IMR-90 (cell line): ENCODE results near the gene ANKMY1. TPM values are rescaled to one million over a fixed set of nuclear protein-coding genes. Genes with fewer than 3 reads are reported as not detected.

Experiments
- ATAC-seq: fragments of 200-7000 bp; cut with Tn5 transposase; 2 replicates; pipeline ENCODE4 v1.9.1; 2020; ENCODE audit warnings: low read depth, mild to moderate bottlenecking, moderate library complexity
- BruUV-seq: library from RNA; stranded (reverse); fragments of 400-500 nt; replicated peaks from 2 replicates; lab custom pipeline; 2021; lab: Mats Ljungman, UMichigan
- CTCF ChIA-PET: fragments of 300-600 bp; formaldehyde crosslinking; extraction: SDS; loops from one replicate; lab custom pipeline; 2021; ENCODE audit warnings: antibody characterized with exemption; lab: Yijun Ruan, JAX
- POLR2A ChIA-PET: fragments of 300-600 bp; sonication (Branson Sonifier 250); formaldehyde crosslinking; loops from one replicate; lab custom pipeline; 2022; ENCODE audit warnings: antibody characterized with exemption; ENCODE audit not compliant: unreplicated experiment; lab: Charles Lee
- DNase-seq: peaks from one replicate; pipeline ENCODE4 v3.0.0; 2013
- H2AFZ ChIP-seq: replicated peaks from 2 replicates; pipeline ENCODE3; 2013; ENCODE audit warnings: low read length, mild to moderate bottlenecking; ENCODE audit not compliant: poor library complexity
- H2AK5ac ChIP-seq: 2 replicates; pipeline ENCODE4 v1.6.1; 2013; ENCODE audit warnings: low read depth, low read length, inconsistent platforms
- H2AK9ac ChIP-seq: replicated peaks from 2 replicates; pipeline ENCODE3; 2013; ENCODE audit warnings: mild to moderate bottlenecking, low read depth, low read length, moderate library complexity; ENCODE audit not compliant: poor library complexity
- H2BK120ac ChIP-seq: 2 replicates; pipeline ENCODE4 v1.6.1; 2013; ENCODE audit warnings: low read depth, low read length, inconsistent platforms
- H2BK15ac ChIP-seq: 3 replicates; pipeline ENCODE4 v1.6.1; 2013; ENCODE audit warnings: low read depth, low read length, inconsistent platforms
- H2BK20ac ChIP-seq: 2 replicates; pipeline ENCODE4 v1.6.1; 2013; ENCODE audit warnings: low read depth, mild to moderate bottlenecking, inconsistent platforms, low read length, moderate library complexity
- H2BK5ac ChIP-seq: 2 replicates; pipeline ENCODE4 v1.6.1; 2013; ENCODE audit warnings: mild to moderate bottlenecking, low read depth, low read length, inconsistent platforms; ENCODE audit not compliant: poor library complexity, severe bottlenecking
- H3K14ac ChIP-seq: replicated peaks from 2 replicates; pipeline ENCODE4 v1.6.1; 2013; ENCODE audit warnings: low read depth, low read length, inconsistent platforms
- H3K18ac ChIP-seq: 2 replicates; pipeline ENCODE4 v1.6.1; 2013; ENCODE audit warnings: low read depth, low read length, control low read depth
- H3K23ac ChIP-seq: 2 replicates; pipeline ENCODE4 v1.6.1; 2013; ENCODE audit warnings: low read depth, low read length, inconsistent platforms
- H3K27ac ChIP-seq: 2 replicates; pipeline ENCODE4 v1.5.1; 2013; ENCODE audit warnings: mild to moderate bottlenecking, control low read depth, low read length; ENCODE audit not compliant: insufficient read depth
- H3K27me3 ChIP-seq: 2 replicates; pipeline ENCODE4 v1.6.1; 2013; ENCODE audit warnings: low read length; ENCODE audit not compliant: control insufficient read depth, insufficient read depth
- H3K36me3 ChIP-seq: 2 replicates; pipeline ENCODE4 v1.6.1; 2013; ENCODE audit warnings: low read length, mixed read lengths; ENCODE audit not compliant: control insufficient read depth, insufficient read depth
- H3K4ac ChIP-seq: 2 replicates; pipeline ENCODE4 v1.6.1; 2013; ENCODE audit warnings: low read depth, low read length, inconsistent platforms
- H3K4me1 ChIP-seq: 2 replicates; pipeline ENCODE4 v1.6.1; 2013; ENCODE audit warnings: low read length, mixed read lengths; ENCODE audit not compliant: control insufficient read depth, insufficient read depth
- H3K4me2 ChIP-seq: 2 replicates; pipeline ENCODE4 v1.6.1; 2013; ENCODE audit warnings: low read depth, mild to moderate bottlenecking, control low read depth, low read length, moderate library complexity
- H3K4me3 ChIP-seq: 2 replicates; pipeline ENCODE4 v1.5.1; 2013; ENCODE audit warnings: low read depth, mild to moderate bottlenecking, control low read depth, low read length, moderate library complexity; ENCODE audit not compliant: insufficient read depth
- H3K56ac ChIP-seq: 2 replicates; pipeline ENCODE4 v1.6.1; 2013; ENCODE audit warnings: low read length, inconsistent platforms; ENCODE audit not compliant: insufficient read depth; ENCODE audit errors: extremely low read depth
- H3K79me1 ChIP-seq, 2 experiments: 2 replicates each; pipeline ENCODE4 v1.6.1; 2013; ENCODE audit warnings: low read length in 2 of 2, inconsistent platforms in 1 of 2, low read depth in 1 of 2
- H3K9ac ChIP-seq: 2 replicates; pipeline ENCODE4 v1.6.1; 2013; ENCODE audit warnings: low read depth, low read length, control low read depth
- H3K9me1 ChIP-seq: 2 replicates; pipeline ENCODE4 v1.6.1; 2013; ENCODE audit warnings: low read length, inconsistent platforms; ENCODE audit not compliant: insufficient read depth
- H3K9me3 ChIP-seq: 2 replicates; pipeline ENCODE4 v1.6.1; 2013; ENCODE audit warnings: low read length; ENCODE audit not compliant: control insufficient read depth, insufficient read depth
- H4K20me1 ChIP-seq: 2 replicates; pipeline ENCODE4 v1.6.1; 2013; ENCODE audit warnings: low read length, inconsistent platforms; ENCODE audit not compliant: insufficient read depth
- H4K5ac ChIP-seq: 2 replicates; pipeline ENCODE4 v1.6.1; 2013; ENCODE audit warnings: mild to moderate bottlenecking, low read depth, low read length, control low read depth
- H4K8ac ChIP-seq, 2 experiments: 2 replicates each; pipeline ENCODE4 v1.6.1; 2013; ENCODE audit warnings: low read depth in 2 of 2, low read length in 2 of 2, control low read depth in 1 of 2, inconsistent platforms in 1 of 2
- H4K91ac ChIP-seq: 2 replicates; pipeline ENCODE4 v1.6.1; 2013; ENCODE audit warnings: low read depth, low read length, inconsistent platforms; ENCODE audit not compliant: insufficient read depth
- BHLHE40 ChIP-seq: fragments of 150-350 bp; IDR thresholded peaks from 2 replicates; pipeline ENCODE4 v1.6.1; 2016; ENCODE audit warnings: mild to moderate bottlenecking, low read depth, low read length
- CEBPB ChIP-seq: IDR thresholded peaks from 2 replicates; pipeline ENCODE4 v1.6.1; 2012; ENCODE audit warnings: low read depth, low read length, improper control_type of control experiment
- CHD1 ChIP-seq: IDR thresholded peaks from 2 replicates; pipeline ENCODE4 v1.6.1; 2012; ENCODE audit warnings: low read depth, low read length, improper control_type of control experiment
- CTCF ChIP-seq: conservative IDR thresholded peaks from 2 replicates; pipeline ENCODE4 v1.5.1; 2012; ENCODE audit warnings: mild to moderate bottlenecking, low read depth, low read length, improper control_type of control experiment
- FOS ChIP-seq: fragments of 150-350 bp; IDR thresholded peaks from 2 replicates; pipeline ENCODE4 v1.6.1; 2016; ENCODE audit warnings: low read depth, low read length
- MAFK ChIP-seq: IDR thresholded peaks from 2 replicates; pipeline ENCODE4 v1.6.1; 2012; ENCODE audit warnings: low read depth, low read length, improper control_type of control experiment
- MAZ ChIP-seq: IDR thresholded peaks from 2 replicates; pipeline ENCODE4 v1.6.1; 2012; ENCODE audit warnings: low read depth, mild to moderate bottlenecking, low read length, improper control_type of control experiment, moderate library complexity, borderline replicate concordance
- MXI1 ChIP-seq: IDR thresholded peaks from 2 replicates; pipeline ENCODE4 v1.6.1; 2012; ENCODE audit warnings: low read depth, mild to moderate bottlenecking, low read length, moderate library complexity, borderline replicate concordance
- NFE2L2 ChIP-seq: fragments of 150-350 bp; IDR thresholded peaks from 2 replicates; pipeline ENCODE4 v1.6.1; 2016; ENCODE audit warnings: low read depth, mild to moderate bottlenecking, low read length
- POLR2A ChIP-seq: IDR thresholded peaks from 2 replicates; pipeline ENCODE4 v1.6.1; 2012; ENCODE audit warnings: mild to moderate bottlenecking, low read depth, low read length
- RAD21 ChIP-seq: IDR thresholded peaks from 2 replicates; pipeline ENCODE4 v1.6.1; 2012; ENCODE audit warnings: low read length, improper control_type of control experiment
- RCOR1 ChIP-seq: IDR thresholded peaks from 2 replicates; pipeline ENCODE4 v1.6.1; 2012; ENCODE audit warnings: mild to moderate bottlenecking, low read length, improper control_type of control experiment; ENCODE audit not compliant: insufficient replicate concordance
- RFX5 ChIP-seq: IDR thresholded peaks from 2 replicates; pipeline ENCODE4 v1.8.0; 2012; ENCODE audit warnings: low read depth, mild to moderate bottlenecking, low read length, moderate library complexity
- SMC3 ChIP-seq: fragments of 150-350 bp; IDR thresholded peaks from 2 replicates; pipeline ENCODE4 v1.6.1; 2016; ENCODE audit warnings: low read depth, mild to moderate bottlenecking, antibody characterized with exemption, low read length, moderate library complexity
- USF2 ChIP-seq: fragments of 150-350 bp; IDR thresholded peaks from 2 replicates; pipeline ENCODE4 v1.6.1; 2017; ENCODE audit warnings: mild to moderate bottlenecking, antibody characterized with exemption, low read length, low read depth
- WGBS, 2 experiments: methylation state at CpG; one replicate each; pipeline versions ENCODE4 v1.1.5 to v1.1.7; 2013; ENCODE audit warnings: missing lambda C conversion rate in 2 of 2; ENCODE audit not compliant: insufficient read length in 1 of 2; ENCODE audit errors: extremely low coverage in 2 of 2; 5-methylcytosine and 5-hydroxymethylcytosine counted together
- dilution Hi-C: fragments of 300-500 bp; cut with HindIII; formaldehyde crosslinking; loops from one replicate; pipeline ENCODE4 v1.14.3; 2018; ENCODE audit warnings: low sequenced_read_pairs; ENCODE audit not compliant: unreplicated experiment
- in situ Hi-C: fragments of 300-500 bp; cut with MboI; formaldehyde crosslinking; loops from 3 replicates; pipeline ENCODE4 v1.14.3; 2019; ENCODE audit warnings: low sequenced_read_pairs, inconsistent platforms, mixed read lengths
- intact Hi-C: fragments of 100-400 bp; cut with micrococcal nuclease; formaldehyde crosslinking; loops from 2 replicates; pipeline ENCODE4 v1.10.0; 2022
- polyA plus RNA-seq, 3 experiments: library from polyadenylated mRNA; depleted of rRNA; stranded (reverse); fragments of >200 nt; gene quantifications; 2 replicates each; pipeline ENCODE4 v1.2.3, GENCODE V29; 2012; ENCODE audit warnings: low replicate concordance in 1 of 3
- total RNA-seq: library from RNA; depleted of rRNA; stranded (reverse); fragments of >200 nt; gene quantifications from 2 replicates; pipeline ENCODE4 v1.2.3, GENCODE V29; 2012
- TF ChIP-seq, protein P1 (sequence below): fragments of 150-350 bp; IDR thresholded peaks from 2 replicates; pipeline ENCODE4 v1.6.1; 2016; ENCODE audit warnings: low read depth, mild to moderate bottlenecking, low read length, moderate library complexity, borderline replicate concordance

The ANKMY1 gene
- total and polyA plus RNA-seq, 2 of the 4 experiments (the other 2 are of a cell fraction), result 2.9 to 5.5 TPM

- POLR2A ChIA-PET, result no interaction called here
- H2BK20ac ChIP-seq, result no peak overlapping the region
- DNase-seq, result no peak
- dilution Hi-C loops, result no loop called here
- no peak overlapping the region for H2AK5ac ChIP-seq
- H3K27ac ChIP-seq, result no peak overlapping the region
- H4K8ac ChIP-seq, result no peak overlapping the region
- H3K4me2 ChIP-seq, result no peak overlapping the region
- no peak overlapping the region for H4K91ac ChIP-seq
- H4K20me1 ChIP-seq, result no peaks in the 10 kb centered on the region; the same call in 1 of the 2 replicates
- H2AK9ac ChIP-seq, result no peak overlapping the region
- ATAC-seq, result no peak
- intact Hi-C loops, result no loop called here
- CTCF ChIA-PET, result no interaction called here
- no peaks in the 10 kb centered on the region for H3K9me1 ChIP-seq
- no peak overlapping the region for H3K14ac ChIP-seq
- no peak overlapping the region for H3K18ac ChIP-seq
- no peak overlapping the region for H3K4me3 ChIP-seq
- H3K36me3 ChIP-seq, result peaks cover 23% of the 10 kb centered on the region
- H3K23ac ChIP-seq, result no peak overlapping the region
- 60% methylated on average over 1 of the region's 10 CpGs; no CpG with 5 or more reads in 1 of the 2 experiments for WGBS, 2 experiments
- no peak overlapping the region for H4K5ac ChIP-seq
- no peaks in the 10 kb centered on the region for H3K4me1 ChIP-seq
- no peak overlapping the region for H3K9ac ChIP-seq
- no peak for TF ChIP-seq NFE2L2
- TF ChIP-seq MAZ, result no peak
- TF ChIP-seq SMC3, result no peak
- TF ChIP-seq RFX5, result no peak
- no peak for TF ChIP-seq USF2
- no peak for TF ChIP-seq RCOR1
- TF ChIP-seq MAFK, result no peak
- no peak for TF ChIP-seq RAD21
- no peak for TF ChIP-seq FOS
- TF ChIP-seq MXI1, result no peak
- TF ChIP-seq POLR2A, result no peak
- TF ChIP-seq, protein P1, sequence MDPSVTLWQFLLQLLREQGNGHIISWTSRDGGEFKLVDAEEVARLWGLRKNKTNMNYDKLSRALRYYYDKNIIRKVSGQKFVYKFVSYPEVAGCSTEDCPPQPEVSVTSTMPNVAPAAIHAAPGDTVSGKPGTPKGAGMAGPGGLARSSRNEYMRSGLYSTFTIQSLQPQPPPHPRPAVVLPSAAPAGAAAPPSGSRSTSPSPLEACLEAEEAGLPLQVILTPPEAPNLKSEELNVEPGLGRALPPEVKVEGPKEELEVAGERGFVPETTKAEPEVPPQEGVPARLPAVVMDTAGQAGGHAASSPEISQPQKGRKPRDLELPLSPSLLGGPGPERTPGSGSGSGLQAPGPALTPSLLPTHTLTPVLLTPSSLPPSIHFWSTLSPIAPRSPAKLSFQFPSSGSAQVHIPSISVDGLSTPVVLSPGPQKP, result no peak
- no peak for TF ChIP-seq CHD1
- TF ChIP-seq BHLHE40, result no peak
- TF ChIP-seq CEBPB, result no peak
- no peak for TF ChIP-seq CTCF
- in situ Hi-C loops, result no loop called here
- peaks cover 0 to 16% of the 10 kb centered on the region in 2 experiments; a peak in 2 of 4 replicates for H3K79me1 ChIP-seq
- BruUV-seq, result no TSS peak
- H2BK5ac ChIP-seq, result no peak overlapping the region
- H3K27me3 ChIP-seq, result no peaks in the 10 kb centered on the region
- no peak overlapping the region for H3K4ac ChIP-seq
- no peak overlapping the region for H2BK120ac ChIP-seq
- H2BK15ac ChIP-seq, result no peak overlapping the region
- no peak overlapping the region for H3K56ac ChIP-seq
- H2AFZ ChIP-seq, result no peak overlapping the region
- no peaks in the 10 kb centered on the region for H3K9me3 ChIP-seq
These were observed 39.2 kb upstream of the ANKMY1 start for GRCh38 chr2:240597054-240597418.
